Lower leg skin (tissue), 4 donors: ENCODE measurements around the gene MAGI2. TPM values are rescaled to one million over a fixed set of nuclear protein-coding genes. Genes with fewer than 3 reads are reported as not detected.

Experiments
- DNase-seq, 2 donors: peaks; one replicate each; pipeline ENCODE4 v3.0.0-alpha.2; 2019; ENCODE audit warnings: low spot score in 2 of 2
- H3K4me3 ChIP-seq: fragments of 200-600 bp; sonication (generic); 2 replicates; pipeline ENCODE4 v1.5.1; 2017; ENCODE audit warnings: mild to moderate bottlenecking, low read depth; ENCODE audit not compliant: poor library complexity, severe bottlenecking
- CTCF ChIP-seq, 3 donors: fragments of 450-650 bp; IDR thresholded peaks; one replicate each; pipeline ENCODE4 v1.5.1; 2016; ENCODE audit warnings: antibody characterized with exemption in 3 of 3, mild to moderate bottlenecking in 3 of 3, moderate library complexity in 2 of 3
- POLR2A ChIP-seq, 2 donors: fragments of 450-650 bp; IDR thresholded peaks; one replicate each; pipeline ENCODE4 v1.6.1; 2016 to 2017; ENCODE audit warnings: antibody characterized with exemption in 2 of 2, mild to moderate bottlenecking in 1 of 2, moderate library complexity in 1 of 2
- WGBS, 2 donors: methylation state at CpG; one replicate each; pipeline ENCODE4 v1.1.5; 2018; 5-methylcytosine and 5-hydroxymethylcytosine counted together
- intact Hi-C: fragments of 100-400 bp; cut with DNase I; formaldehyde crosslinking; loops from one replicate; pipeline ENCODE4 v1.15.0; 2023; ENCODE audit warnings: low total_unique reads
- total RNA-seq, 4 donors: library from RNA; depleted of rRNA; stranded (reverse); fragments of >200 nt; gene quantifications; one replicate each; pipeline ENCODE4 v1.1.0, GENCODE V29; 2016

Gene MAGI2
- total RNA-seq, 4 donors from 2014 or later = 1.6 to 3.0 (median 2.1) TPM

- TF ChIP-seq CTCF (IDR thresholded peaks at IDR 0.05) (no peak), POLR2A (IDR thresholded peaks at IDR 0.05) (no peak)
- H3K4me3 ChIP-seq = no peak overlapping the region
- DNase-seq = no peak
- intact Hi-C loops = no loop called here
Measured at GRCh38 chr7:78101076-78101475, 1352.4 kb downstream of the MAGI2 start.

DNA sequence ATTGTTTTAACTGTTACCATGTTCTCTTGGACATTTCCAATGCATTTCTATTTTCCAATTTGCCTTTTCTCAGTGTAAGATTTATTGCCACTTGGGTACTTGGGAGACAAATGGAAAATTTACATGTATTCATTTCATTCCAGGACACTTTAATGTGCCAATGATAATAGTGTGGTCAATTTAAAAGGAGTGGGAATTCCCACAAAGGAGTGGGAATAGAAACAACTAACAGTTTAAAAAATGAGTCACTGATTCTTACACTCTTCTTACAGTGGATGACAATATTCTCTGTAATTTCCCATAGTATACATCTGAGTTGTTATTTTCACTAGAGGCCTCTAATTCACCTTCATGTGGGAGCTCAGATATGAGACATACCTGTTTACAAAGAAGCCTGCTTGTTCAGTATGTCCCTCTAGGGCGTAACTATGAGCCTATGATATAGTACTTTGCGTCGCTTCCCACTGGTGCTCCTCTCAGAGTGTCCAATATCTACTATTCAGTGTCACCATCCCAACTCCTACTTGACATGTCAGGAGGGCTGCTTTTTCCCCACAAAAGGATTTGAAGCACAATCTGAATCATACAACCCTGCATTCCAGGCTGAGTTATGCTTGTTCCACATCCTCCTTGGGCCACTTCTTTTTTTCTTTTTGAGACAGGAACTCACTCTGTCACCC lies 1353.6 kb downstream of the MAGI2 start:
- no peak for DNase-seq
- intact Hi-C loops = no loop called here
- TF ChIP-seq POLR2A (IDR thresholded peaks at IDR 0.05) = no peak
- TF ChIP-seq CTCF (IDR thresholded peaks at IDR 0.05) = no peak
- no peak overlapping the region for H3K4me3 ChIP-seq
- 61 to 69% methylated on average over 3 of the region's 3 CpGs for WGBS, 2 donors

DNA sequence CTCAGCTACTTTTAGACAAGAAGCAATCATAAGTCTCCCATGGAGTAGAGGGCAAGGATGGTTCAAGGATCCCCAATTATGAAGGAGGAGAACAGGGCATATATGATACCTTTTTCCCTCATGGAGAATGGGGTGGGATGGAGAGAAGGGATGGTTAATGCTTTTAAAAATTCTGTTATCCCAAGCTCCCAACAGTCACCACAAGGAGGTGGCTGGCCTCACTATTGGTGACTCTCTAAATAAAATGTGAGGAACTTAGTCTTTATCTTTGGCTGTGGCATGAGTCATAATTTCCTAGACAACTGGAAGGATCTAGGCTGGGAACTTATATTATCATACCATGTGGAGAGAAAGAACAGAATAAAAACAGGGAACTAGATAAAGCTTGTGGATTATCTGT lies 1357.9 kb downstream of the MAGI2 start:
- intact Hi-C loops = no loop called here
- TF ChIP-seq CTCF (IDR thresholded peaks at IDR 0.05) (no peak), POLR2A (IDR thresholded peaks at IDR 0.05) (no peak)
- no peak overlapping the region for H3K4me3 ChIP-seq
- no peak for DNase-seq

- intact Hi-C loops = no loop called here
- WGBS, 2 donors = 90 to 92% methylated on average over 3 of the region's 3 CpGs
Measured at GRCh38 chr7:78092331-78092730, 1361.1 kb downstream of the MAGI2 start.

GRCh38 chr7:78090616-78091015 lies 1362.9 kb downstream of the MAGI2 start:
- intact Hi-C loops = no loop called here
- no peak for DNase-seq
- no peak for TF ChIP-seq POLR2A (IDR thresholded peaks at IDR 0.05)
- TF ChIP-seq CTCF (IDR thresholded peaks at IDR 0.05) = no peak
- H3K4me3 ChIP-seq = no peak overlapping the region

More at GRCh38 chr7:78092331-78092730, 1361.1 kb downstream of the MAGI2 start:
- no peak overlapping the region for H3K4me3 ChIP-seq
- TF ChIP-seq CTCF (IDR thresholded peaks at IDR 0.05) = no peak
- no peak for TF ChIP-seq POLR2A (IDR thresholded peaks at IDR 0.05)
- DNase-seq = no peak

DNA sequence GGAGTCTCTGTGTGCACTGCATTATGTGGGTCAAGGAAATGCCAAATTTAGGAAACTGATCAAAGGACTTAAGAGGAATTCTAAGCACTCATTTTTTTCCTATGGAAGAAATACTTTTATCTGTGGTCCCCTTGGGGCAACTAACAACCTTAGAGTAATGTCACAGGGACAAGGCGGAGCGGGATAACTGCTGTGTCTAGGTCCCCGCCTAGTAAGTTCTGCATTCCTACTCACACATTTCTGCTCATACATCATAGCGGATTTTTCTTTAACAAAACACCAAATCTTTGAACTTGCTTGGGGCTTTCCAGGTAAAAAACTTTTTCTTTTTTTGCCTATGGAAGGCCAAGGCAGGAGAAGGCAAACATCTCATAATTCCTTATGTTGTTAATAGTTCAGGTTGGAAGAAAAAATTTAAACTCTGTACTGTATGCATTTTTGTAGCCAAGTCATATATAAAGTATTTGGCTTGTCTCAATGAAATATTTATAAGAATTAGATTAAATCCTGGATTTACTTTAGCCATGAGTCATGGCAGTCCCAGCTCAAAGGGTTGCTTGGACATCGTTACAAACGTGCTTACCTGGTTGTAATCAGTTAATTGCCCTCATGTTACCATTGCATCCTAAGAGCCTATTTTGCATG lies 1369.9 kb downstream of the MAGI2 start:
- WGBS, 2 donors = 68 to 73% methylated on average over 6 of the region's 6 CpGs
- no peak for TF ChIP-seq POLR2A (IDR thresholded peaks at IDR 0.05)
- no peak for TF ChIP-seq CTCF (IDR thresholded peaks at IDR 0.05)
- H3K4me3 ChIP-seq = no peak overlapping the region
- intact Hi-C loops = no loop called here
- no peak for DNase-seq
